NCI-H69 (cell line): ENCODE data around the gene VTA1.
"Not testable (repeated sequence)": the region's sequence is repeated elsewhere in the genome, so short reads cannot be mapped to it uniquely, and the experiment has no call there.

Experiments
- DNase-seq: peaks from one replicate; lab custom pipeline; 2025; lab: John Stamatoyannopoulos, UW

The VTA1 gene, protein sequence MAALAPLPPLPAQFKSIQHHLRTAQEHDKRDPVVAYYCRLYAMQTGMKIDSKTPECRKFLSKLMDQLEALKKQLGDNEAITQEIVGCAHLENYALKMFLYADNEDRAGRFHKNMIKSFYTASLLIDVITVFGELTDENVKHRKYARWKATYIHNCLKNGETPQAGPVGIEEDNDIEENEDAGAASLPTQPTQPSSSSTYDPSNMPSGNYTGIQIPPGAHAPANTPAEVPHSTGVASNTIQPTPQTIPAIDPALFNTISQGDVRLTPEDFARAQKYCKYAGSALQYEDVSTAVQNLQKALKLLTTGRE

DNA sequence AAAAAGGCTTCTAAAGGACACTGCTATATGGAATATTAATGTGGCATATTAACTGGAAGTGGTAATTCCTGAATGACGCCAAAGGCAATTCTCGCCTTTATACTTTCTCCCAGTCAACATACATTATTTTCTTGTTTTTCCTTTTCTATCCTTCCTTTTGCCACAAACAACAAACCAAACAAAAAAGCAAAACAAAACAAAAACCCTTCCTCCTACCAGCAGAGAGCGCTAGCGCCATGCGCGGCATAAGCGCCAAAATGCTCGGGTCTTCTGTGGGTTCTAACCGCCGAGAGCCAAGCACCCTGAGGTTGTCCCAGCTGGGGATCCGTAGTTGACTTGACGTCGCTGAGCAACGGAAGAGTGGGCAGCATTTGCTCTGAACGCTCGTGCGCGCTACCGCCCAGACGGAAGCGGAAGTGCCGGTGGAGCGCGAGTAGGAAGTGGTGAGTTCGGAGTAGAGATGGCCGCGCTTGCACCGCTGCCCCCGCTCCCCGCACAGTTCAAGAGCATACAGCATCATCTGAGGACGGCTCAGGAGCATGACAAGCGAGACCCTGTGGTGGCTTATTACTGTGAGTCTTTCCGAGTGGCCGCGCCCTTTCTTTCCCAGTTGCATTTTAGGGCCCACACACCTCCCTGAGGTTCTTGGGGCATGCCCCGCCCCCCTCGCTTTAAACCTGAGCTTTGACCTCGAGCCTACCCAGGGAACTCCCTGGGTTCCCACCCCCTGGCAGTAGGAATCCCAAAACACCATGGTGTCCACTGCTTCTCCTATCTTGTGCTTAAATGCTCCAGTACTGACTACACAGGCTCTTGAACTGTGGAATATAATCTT lies at the start of gene VTA1, which contains the start of gene NMBR:
VTA1 (plus strand) TSS at position 436 of the 835 bp plus-strand sequence; CDS start at position 461, 25 bp downstream.
NMBR (minus strand) TSS at position 295 of the 835 bp plus-strand sequence. CDS start 58,464 bp downstream, outside the sequence.
- DNase-seq = peak; percentile 100

DNA sequence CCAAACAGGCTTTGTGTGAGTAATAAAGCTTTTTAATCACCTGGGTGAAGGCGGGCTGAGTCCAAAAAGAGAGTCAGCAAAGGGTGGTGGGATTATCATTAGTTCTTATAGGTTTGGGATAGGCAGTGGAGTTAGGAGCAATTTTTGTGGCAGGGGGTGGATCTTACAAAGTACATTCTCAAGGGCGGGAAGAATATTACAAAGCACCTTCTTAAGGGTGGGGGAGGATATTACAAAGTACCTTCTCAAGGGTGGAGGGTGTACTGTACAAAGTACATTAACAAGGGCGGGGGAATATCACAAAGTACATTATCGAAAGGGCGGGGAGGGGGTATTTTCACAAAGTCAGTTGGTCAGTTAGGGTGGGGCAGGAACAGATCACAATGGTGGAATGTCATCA lies 42.2 kb upstream of the VTA1 start:
- DNase-seq = not testable (repeated sequence)

DNA sequence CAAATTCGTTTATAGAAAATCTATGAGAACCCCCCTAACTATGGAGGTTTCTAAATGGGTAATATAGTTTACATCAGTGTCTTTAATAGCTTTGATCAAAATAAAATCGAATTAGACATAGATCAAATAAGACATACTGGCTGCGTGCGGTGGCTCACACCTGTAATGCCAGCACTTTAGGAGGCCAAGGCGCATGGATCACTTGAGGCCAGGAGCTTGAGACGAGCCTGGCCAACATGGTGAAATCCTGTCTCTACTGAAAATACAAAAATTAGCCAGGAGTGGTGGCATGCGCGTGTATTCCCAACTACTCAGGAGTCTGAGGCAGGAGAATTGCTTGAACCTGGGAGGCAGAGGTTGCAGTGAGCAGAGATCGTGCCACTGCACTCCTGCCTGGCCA lies 36.2 kb upstream of the VTA1 start:
- DNase-seq = not testable (repeated sequence)

DNA sequence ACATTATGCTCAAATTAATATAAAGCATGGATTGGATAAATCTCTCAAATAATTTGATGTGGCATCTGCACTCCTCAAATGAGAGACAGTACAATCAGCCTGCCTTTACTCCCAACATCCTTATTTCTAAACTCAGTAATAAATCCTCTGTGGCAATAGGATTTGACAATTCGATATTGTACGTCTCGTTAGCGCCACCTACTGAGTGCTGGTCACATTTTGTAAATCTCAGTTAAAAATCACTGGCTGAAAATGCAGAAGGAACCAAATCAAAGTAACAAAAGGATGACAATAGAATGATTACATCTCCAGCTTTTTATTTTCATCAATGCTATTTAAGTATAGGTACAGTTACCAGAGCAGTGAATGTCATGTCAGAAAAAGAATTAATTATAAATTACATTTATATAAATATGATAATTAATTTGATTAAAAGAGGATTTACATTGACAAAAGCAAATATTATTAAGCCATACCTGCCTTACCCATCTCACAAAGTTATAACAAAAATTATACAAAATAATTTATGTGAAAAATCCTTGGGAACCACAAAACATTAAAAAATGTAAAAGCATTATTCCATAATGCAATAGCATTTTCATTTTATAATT lies 34.5 kb upstream of the VTA1 start:
- peak; percentile 89 for DNase-seq

DNA sequence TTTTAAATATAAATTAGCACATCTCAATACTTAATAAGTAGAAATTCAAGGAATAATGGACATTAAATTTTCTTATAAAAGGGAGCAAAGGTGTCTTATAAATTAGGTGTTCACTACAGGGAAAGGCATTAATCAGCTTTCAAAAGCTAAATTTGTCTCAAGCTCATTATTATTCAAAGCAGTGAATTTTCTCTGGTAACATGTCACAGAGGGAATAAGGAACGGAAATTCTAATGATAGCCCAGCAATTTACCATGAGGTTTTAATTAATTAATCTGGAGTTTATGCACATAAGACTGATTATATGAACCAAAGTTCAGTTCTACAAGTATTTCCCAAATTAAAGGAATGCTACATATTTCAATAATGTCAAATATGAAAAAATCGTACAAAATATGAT lies 29.7 kb upstream of the VTA1 start:
- DNase-seq = no peak

DNA sequence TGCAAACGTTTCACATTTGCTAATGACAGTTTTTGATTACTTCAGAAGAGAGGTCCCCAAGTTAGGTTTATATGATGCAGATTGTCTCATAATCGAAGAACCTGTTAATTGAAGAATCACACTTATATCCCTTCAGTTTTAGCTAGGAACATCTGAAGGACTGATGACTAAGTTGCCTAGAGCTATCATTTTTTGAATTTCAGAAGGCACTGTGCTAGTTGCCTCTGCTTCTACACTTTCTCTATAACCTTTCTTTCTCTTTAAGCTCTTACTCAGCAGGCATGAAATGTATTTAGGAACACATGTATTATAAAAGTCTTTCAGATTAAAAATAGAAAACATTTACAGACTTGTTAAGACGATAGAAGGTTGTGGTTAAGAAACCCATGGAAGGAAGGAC lies 28.7 kb upstream of the VTA1 start:
- DNase-seq = no peak

DNA sequence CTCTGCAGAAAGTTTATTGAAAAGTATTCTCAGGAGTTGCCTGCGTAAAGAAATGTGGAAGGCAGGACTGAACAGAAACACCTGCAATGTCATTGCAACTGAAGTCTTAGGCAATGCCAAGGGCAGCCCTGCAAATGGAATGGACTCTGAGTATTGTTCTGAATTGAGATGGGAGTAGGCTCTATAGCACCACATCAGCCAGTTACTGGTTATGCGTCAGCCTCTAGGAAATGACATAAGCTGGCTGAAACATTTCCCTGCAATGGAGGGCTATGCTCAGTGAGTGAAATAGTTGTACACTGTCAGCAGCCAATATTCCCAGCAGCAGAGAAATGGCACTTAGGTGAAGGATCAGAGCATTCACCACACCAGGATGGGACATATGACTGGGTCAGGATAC lies 28.1 kb upstream of the VTA1 start:
- DNase-seq = no peak

DNA sequence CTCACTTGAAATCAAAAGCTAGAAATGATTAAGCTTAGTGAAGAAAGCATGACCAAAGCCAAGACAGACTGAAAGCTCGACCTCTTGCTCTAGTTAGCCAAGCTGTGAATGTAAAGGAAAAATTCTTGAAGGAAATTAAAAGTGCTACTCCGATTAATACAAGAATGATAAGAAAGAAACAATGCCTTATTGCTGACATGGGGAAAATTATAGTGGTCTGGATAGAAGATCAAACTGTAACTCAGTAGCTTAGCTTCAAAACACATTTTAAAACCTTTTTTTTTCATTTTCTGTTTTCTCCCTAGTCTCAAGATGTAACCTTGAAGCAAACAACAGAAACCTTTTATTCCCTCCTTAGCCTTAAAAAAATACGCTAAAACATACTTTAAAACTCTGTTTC lies 25.7 kb upstream of the VTA1 start:
- DNase-seq = no peak

DNA sequence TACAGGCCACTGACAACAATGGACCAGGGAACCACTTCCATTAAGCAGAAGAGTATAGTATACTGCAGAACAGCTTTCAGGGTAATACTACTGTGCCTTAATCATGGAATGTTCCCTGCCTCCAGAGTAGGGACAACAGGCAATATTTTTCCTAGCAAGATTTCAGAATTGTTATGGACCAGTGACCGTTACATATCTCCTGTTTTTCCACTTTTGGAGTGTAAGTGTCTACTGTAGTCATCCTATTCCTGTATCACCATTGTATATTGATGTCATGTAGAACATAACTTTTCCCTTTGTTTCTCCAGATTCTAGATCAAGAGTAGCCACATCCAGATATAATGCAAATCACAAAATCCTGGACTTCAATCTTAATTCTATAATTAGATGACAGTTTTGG lies 16.2 kb upstream of the VTA1 start:
- no peak for DNase-seq

DNA sequence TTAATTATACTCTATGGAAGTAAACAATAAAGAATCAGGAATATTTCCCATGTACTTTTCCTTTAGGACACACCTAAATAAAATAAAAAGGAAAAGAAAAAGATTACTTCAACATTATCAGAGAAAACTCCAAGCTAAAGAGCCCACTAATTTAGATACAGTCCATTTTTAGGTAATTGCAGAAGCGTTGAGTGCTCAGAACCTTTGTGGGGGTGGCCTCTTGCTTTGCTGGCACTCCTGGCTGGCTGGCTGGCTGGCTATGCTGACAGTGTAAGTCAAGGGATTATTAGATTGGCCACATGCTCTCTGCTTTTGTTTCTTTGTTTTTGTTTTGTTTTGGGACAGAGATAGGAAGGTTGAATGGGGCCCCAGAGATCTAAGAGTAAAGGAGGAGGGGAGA lies 14.4 kb upstream of the VTA1 start, which contains the start of gene GJE1:
GJE1 (plus strand) TSS at position 301 of the 400 bp plus-strand sequence. CDS start 234 bp downstream, outside the sequence.
- no peak for DNase-seq

DNA sequence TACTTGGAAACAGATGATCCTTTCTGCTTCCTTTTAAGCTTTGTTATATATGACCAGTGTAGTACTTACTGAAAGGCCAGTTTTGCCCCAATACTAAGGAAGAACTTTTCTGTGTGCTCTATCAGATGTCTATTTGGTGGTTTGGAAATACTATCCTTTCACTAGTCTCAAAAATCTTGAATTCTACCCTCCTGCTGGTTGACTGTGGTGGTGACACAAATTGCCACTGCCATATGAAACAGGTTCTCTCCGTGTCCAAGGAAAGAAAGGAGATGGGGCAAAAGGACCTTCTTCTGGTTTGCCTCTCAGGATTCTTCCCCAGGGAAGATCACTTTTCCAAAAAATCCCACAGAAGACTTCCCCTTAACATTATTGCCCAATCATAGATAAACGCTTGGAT lies 8.2 kb upstream of the VTA1 start:
- no peak for DNase-seq

DNA sequence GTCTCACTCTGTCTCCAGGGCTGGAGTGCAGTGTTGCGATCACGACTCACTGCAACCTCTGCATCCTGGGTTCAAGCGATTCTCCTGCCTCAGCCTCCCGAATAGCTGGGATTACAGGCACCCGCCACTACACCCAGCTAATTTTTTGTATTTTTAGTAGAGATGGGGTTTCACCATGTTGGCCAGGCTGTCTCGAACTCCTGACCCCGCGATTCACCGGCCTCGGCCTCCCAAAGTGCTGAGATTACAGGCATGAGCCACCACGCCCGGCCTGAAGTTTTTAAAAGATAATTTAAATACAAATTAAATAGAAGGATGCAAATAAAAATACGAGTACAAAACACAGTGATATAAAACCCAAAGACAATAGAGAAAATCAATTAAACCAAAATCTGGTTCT lies 5.5 kb upstream of the VTA1 start:
- not testable (repeated sequence) for DNase-seq

DNA sequence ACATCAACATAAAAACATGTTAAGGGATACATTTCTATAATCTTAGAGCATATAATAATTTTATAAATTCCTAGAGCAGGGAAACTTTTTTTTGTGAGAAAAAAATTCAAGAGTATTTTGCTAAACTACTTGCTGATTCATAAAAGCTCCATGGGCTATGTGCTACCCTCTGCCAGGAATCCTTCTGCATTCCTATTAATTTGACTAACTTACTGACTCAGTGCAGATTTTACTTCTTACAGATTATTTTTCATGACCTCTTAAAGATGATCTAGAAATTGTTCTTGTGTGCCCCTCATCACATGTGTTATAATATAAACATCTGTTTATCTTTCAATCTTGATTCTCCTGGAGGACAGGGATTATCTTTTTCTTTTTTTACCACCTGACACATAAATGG lies 5.7 kb downstream of the VTA1 start:
- DNase-seq = no peak

DNA sequence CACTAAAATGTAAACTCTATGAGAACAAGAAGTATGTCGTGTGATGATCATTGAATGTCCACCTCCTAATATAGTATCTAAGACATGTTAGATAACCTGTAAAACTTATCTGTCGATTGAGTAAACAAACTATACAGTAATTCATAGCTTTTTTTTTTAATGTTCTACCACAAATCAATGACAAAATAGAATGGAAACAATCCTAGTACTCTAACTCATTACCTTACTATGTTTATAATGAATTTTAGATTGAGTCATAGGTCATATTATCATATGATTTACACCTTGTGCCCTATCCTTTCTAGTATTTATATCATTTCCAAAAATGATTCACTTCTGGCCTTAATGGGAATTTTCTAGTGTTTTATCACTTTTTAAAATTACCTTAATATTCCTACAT lies 6.1 kb downstream of the VTA1 start:
- no peak for DNase-seq

DNA sequence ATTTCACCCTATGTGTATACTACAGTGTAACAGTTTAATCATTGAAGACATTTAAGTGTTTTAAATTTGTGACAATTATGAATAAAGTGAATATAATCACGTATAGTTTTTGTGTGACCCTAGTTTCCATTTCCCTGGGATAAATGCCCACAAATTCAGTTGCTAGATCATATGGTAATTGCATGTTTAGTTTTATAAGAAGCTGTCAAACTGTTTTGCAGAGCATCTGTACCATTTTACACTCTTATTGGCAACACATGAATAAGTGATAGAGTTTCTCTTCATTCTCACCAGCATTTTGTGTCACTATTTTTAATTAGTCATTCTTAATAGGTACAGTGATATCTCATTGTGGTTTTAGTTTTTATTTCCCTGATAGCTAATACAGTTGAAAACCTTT lies 7.3 kb downstream of the VTA1 start:
- no peak for DNase-seq

DNA sequence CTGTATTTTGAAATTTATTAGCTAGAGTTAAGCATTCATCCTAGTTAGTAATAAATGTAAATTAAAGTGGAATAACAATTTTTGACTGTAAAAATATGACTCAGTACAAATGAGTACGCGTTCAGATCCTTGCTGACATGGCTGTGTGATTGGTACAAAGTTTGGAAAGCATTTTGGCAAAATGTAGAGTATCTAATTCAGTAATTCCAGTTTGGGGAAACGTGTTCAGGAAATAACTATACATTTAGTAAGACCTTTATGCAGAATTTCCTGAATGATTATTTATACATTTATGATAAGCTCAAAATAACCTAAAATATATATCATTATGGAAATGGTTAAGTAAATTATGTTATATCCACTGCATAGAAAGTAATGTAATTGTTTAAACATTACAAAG lies 8.0 kb downstream of the VTA1 start:
- no peak for DNase-seq

DNA sequence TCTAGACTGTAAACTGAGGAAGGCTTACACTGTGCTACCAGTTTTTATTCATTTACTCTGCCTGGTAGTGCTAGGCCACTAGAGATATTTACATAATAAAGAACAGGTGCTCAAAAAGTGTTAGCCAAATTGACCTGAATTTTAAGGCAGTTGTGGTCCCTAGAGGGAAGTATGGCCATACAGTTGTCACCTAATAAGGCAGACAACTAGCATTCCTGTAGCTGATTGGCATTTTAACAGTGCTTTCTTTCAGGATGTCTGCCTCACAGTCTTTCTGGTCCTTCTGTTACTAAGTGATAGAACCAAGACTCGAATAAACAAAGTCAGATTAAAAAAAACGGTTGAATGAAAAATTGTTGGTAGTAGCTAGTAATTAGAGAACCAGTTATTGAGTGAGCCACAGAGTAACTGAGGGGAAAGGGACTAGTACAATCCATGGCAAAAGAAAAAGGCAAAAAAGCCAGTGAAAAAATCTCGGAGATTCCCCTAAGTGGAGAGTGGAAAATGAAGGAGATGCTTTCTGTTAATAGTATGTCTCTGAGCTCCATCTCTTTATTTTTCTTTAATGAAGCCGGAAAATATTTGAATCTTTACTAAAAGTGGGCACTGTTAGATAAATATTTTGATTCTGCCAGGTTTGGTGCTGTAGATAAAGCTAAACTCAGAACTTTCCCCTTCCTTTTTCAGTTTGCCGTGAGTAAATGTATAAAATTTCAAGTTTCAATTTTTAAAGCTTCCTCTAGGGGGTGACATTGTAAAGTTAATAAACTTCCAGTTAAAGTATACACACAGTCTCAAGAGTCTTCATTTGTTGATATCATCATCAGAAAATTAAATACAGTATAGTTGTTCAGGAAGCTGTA lies 9.1 kb downstream of the VTA1 start:
- peak; percentile 63 for DNase-seq

DNA sequence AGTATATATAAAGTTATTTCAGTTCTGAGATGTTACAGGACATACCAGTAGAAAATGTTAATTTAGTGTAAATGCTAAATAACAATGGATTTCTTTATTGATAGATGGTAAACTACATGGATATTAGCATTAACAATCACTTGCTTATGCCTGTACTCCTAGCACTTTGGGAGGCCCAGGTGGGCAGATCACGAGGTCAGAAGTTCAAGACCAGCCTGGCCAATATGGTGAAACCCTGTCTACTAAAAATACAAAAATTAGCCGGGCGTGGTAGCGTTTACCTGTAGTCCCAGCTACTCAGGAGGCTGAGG lies 9.7 kb downstream of the VTA1 start:
- not testable (repeated sequence) for DNase-seq

DNA sequence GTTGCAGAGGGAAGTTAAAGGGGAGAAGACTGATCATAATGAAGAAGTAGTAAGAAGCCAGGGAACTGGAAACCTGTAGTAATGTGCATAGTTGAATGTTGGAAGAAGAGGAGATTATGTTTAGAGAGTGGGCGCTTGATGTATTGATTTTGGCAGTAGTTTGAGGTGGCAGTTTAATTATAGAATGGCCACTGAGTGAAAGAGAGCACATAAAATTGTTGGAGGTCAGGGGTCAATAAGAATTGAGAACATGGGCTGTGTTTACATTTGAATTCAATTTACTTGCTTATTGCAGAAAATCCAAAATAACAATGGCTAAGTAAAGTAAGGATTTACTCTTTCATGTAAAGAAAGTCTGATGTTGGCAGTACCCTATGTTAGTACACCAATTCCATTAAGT lies 15.7 kb downstream of the VTA1 start:
- DNase-seq = peak; percentile 94

DNA sequence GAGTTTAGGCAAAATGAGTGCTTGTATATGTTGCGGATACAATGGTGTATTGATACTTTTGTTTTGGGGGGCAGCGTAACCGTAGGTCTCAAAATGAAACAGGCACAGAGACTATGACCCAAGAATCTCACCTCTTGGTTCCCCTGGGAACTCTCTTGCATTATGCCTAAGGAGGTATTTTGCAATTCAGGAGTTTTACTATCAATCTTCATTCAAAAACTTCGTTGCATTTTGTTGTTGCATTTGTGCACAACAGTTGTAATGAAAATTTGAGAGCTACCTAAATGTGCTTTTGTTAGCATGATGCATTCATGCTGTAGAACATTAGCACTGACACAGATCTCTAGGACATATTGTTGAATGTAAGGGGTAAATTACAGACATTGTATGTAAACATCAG lies 18.2 kb downstream of the VTA1 start:
- DNase-seq = peak; percentile 85

DNA sequence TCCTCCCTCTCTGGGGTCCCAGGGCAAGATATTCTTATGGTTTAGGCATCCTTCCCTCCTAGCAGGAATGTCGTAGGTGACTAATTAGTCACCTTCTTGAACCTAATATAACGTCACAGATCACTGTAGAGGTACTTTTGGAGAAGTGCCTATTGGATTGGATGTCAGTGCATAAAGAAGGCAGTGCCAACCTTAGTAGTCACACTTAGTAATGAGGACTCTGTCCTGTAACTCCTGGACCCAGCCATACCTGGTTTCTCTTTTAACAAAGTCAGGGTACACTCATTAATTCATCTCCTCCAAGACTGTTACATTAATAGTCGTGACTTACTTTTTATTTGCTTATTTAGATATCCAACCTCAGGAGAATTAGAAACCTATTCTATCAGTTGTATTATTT lies 20.0 kb downstream of the VTA1 start:
- peak; percentile 19 for DNase-seq

DNA sequence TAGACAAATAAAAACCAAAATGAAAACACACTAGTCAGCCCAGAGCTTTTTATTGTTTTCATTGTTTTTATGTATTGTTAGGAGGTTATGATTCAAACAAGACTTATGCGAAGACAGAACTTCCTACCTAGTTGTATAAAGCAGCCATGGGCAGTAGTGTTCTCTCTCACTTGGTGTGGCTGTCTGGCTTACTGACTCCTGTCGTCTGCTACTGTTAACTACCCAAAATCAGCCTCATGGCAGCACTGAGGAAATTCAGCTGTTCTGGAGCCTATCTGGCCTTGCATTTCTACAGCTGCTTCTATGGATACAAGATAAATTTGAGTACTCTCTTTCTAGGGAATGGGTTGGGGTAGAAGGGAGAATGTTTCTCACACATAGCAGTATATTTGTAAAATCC lies 20.4 kb downstream of the VTA1 start:
- peak; percentile 54 for DNase-seq
